Lower leg skin (tissue), 3 donors: ENCODE measurements around the gene ELN.

Experiments
- CTCF ChIP-seq, 3 donors: fragments of 450-650 bp; IDR thresholded peaks; one replicate each; pipeline ENCODE4 v1.5.1; 2016; ENCODE audit warnings: antibody characterized with exemption in 3 of 3, mild to moderate bottlenecking in 3 of 3, moderate library complexity in 2 of 3
- POLR2A ChIP-seq, 2 donors: fragments of 450-650 bp; IDR thresholded peaks; one replicate each; pipeline ENCODE4 v1.6.1; 2016 to 2017; ENCODE audit warnings: antibody characterized with exemption in 2 of 2, mild to moderate bottlenecking in 1 of 2, moderate library complexity in 1 of 2

- no peak for TF ChIP-seq CTCF (IDR thresholded peaks at IDR 0.05)
- no peak for TF ChIP-seq POLR2A (IDR thresholded peaks at IDR 0.05)
Measured at GRCh38 chr7:74025730-74026129, 2.2 kb upstream of the ELN start.
